Activated CD4-positive, alpha-beta T cell treated with anti-CD3 and anti-CD28 coated beads, Interleukin-2, amount 50 U/mL, for 1 hour (primary cell): Measurements from ENCODE around the gene HHAT.
A peak's percentile ranks its signal among the peaks of the same experiment; 100 is the strongest.

ENCODE experiments used
- DNase-seq: peaks from one replicate; pipeline ENCODE4 v3.0.0-alpha.2; 2020

HHAT gene

DNA sequence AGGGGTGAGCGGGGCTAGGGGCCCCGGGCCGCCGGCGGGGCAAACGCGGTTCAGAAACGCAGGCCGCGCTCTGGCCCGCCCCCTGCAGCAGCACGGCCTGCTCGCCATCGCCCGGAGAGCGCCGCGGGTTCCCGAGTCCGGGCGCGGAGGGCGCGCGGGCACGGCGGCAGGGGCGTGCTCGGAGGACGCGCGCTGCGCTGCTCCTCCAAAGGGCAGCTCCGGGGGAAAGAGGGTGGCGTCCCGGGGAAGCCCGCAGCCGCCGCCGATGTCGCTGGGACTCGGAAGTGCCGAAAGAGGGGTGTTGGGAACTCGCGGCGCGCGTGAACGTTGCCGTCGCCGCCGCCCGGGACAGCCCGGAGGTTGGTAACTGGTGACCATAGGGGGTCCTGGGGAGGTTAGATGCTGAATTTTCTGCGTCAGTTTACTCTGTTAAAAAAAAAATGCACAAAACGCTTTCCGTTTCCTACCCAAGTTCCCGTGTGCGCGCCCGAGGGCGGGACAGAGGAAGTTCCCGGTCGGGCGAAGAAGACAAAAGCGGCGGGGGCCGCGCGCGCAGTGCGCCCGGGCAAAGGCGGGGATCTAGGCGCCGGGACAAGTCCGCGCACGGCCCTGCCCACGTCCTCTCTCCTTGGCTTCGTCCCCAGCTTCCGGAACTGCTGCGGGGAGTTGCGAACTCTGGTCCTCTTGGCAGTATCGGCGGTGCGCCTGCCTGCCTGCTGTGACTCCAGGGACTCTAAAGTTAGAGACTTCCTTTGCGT is at the start of gene HHAT:
Gene HHAT, plus strand, starts transcription at position 157 of the 758 bp plus-strand sequence. CDS start 20,074 bp downstream, outside the sequence.
- peak; percentile 48 for DNase-seq

DNA sequence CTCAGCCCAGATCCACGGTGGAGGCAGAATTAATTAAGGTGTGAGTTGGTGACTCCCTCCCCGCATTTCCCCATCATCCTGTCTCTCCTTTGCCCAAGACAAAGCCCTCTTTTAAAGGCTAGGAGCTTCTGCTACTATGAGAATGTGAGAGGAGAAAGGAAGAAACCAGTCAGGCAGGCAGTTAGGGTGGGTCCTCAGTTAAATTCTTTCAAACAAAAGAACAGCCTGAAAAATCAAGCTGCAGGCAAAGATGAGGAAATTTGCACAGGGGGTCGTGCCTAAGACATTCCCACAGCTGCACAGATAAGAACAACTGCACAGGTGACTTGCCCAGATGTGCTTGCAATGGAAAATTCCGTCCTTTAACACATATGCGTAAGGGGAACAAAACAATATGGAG is 48.5 kb upstream of the HHAT start:
- DNase-seq: no peak

DNA sequence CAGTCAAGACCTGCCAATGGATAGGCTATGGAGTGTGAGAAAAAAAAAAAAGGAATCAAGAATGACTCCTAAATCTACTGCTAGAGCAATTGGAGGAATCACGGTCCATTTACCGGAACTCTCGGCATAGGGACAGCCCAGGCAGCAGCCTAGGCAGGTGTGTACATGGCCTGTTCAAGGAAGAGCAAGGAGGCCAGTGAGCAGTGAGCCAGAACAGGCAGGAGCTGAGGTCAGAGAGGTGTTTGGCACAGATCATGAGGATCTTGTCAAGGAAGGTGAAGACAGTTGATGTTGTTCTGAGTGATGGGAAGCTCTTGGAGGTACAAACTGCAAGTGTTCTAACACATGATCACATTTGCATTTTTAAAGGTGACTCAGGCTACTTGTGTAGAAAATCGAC is 40.6 kb upstream of the HHAT start:
- no peak for DNase-seq

DNA sequence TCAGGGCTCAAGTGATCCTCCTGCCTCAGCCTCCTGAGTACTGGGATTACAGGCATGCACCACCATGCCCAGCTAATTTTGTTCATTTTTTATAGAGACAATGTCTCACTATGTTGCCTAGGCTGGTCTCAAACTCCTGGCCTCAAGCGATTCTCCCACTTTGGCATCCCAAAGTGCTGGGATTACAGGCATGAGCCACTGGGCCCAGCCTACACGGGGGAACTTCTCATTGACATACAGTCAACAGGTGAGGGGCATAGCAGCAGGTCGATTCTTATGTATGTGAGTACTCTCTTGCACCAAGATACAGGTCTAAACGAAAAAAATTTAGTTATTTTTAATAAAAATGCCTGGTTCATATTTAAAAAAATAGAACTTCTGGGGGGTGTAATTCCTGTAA is 39.5 kb upstream of the HHAT start:
- DNase-seq: no peak

DNA sequence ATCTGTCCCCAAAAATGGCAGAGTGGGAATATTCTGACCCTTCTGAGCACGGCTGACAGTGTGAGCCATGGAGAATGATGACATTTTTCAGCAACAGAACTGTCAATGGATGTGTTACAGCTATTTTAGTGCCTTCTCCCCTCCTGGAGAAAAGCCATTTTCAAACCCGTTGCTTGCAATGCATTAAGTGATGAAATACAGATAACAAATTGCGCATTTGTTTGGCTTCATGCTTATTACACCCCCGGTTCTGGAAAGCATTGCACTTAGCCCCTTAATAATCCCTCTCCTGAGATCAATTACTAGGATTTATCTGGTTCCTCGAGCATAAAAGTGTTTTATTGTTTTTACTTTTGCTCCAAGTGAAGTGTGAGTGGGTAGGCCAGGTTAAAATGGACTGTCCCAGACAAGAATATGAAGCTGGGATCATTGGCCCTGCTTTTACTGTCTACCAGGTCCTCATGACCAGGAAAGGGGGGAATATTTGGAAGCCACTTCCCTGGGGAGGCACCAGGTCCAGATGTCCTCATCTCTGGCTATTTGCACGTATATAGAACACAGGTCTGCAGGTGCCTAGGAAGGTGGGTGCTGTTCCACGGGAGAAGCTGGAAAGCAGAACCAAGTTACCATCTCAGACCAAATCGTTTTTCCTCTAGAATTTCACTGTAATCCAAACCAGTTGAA is 37.5 kb upstream of the HHAT start:
- DNase-seq: no peak

DNA sequence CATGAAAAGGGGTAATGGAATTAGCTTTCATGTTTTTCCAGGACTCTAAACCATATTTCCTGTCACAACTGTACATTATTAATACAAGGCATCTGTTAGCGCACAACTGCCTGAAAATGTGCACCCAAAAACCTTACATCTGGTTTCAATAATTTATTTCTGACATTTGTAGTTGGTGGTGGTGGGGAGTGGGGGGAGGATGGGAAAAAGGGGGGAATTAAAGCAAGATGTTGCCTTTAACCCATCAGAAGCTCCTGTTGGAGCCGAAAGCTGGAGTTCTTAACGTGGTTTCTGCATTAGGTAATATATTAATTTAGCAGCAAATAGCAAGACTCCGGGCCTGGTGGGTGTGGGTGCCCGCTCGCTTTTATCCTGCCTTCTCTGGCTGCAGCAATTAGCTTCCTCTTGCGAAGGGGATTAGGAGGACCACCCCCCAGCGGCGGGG is 36.9 kb upstream of the HHAT start:
- DNase-seq: no peak

DNA sequence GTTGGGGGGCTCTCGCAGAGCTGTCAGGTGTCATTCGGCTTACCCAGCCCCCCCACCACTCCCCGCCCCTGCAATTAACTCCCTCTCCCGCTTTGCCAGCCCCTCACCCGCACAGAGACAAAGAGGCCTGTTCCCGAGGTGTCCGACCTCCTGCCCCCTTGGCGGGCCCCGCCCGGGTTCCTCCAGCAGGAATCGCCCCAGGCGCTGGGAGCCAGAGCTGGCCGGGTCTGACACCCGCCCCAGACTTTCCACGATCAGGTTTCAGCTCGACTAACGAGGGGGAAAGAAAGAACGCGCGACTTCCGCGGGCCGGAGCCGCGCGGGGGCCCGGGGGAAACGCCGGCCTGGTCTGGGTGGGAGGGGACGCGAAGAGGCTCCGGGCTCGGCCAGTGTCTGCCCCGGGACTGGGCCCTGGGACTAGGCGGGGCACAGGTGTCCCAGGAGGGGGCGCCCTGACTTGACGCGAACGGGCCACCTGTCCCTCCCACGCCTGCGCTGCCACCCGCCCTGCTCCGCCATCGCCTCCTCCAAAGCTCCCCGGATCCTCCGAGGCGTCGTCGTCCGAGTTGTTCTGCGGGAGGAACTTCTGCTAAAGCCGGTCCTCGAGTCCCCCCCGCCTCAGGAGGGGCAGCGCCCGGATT is 36.4 kb upstream of the HHAT start:
- peak; percentile 34 for DNase-seq

DNA sequence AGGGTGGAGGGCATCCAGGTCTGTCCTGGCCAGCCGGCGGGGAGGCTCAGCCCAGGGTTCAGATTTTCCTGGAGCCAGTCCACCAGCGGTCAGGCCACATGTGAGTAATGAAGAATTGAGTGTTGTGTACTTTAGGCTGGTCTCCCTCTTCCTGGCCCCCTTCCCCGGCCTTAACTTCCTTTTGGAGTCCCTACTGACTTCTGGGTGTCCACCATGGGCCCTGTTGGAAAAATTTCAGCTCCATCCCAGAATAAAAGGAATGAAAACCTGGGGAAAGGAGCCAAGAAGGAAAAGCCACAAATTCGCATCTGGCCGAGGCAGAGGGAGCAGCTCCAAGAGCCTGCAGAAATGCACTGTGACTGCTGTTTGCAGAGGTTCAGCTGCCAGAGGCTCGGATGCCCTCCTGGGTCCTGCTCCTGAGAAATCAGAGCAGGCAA is 35.5 kb upstream of the HHAT start:
- DNase-seq: no peak

DNA sequence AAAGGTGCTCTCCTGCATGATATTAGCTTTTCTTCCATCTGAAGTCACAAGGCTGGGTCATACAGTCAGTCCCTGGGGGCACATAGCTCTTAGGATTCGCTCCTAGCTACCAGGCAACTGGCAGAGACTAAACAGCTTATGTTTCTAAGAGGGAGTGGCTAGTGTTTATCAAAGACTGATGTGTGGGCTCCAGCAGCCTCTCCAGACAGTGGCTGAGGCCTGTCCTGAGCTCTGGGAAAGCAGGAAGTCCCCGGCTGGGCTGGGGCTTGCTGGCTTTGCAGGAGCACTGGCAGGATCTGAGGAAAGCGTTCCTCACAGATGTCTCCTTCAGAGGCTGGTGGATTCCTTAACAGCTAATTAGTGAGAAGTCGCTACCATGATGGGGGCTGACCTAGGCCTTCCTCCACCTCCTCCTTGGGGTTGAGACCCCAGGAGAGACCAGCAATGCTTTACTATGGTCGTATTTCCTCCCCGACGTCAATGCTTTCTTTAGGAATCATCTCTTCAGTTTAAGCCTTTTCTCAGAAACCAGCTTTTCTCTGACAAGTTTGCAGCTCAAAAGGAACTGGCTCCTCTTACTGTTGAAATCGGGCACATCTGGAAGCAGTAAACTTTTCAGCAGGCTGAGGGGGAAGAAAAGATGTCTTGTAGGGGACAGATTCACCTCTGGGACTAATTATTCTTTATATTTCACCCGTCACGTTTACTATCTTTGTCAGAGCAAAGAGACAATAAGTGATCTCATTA is 33.5 kb upstream of the HHAT start:
- DNase-seq: no peak

DNA sequence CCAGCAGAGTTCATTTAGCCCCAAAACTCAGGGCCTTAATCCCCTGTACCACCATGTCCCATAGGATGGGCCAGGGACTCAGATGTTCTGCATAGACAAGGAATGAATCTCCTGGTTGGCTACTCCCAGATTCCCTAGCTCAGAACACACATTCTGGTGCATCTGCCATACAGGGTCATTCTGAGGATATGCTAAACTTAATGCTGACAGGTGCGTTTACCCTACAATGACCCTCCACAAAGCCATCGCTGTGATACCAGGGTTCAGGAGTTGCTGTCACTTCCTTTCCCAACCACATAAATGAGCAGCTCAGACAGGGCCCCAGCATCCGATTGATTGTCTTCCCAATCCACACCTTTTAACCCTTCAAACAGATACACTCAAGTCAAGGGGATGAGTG is 32.0 kb upstream of the HHAT start:
- DNase-seq: no peak

DNA sequence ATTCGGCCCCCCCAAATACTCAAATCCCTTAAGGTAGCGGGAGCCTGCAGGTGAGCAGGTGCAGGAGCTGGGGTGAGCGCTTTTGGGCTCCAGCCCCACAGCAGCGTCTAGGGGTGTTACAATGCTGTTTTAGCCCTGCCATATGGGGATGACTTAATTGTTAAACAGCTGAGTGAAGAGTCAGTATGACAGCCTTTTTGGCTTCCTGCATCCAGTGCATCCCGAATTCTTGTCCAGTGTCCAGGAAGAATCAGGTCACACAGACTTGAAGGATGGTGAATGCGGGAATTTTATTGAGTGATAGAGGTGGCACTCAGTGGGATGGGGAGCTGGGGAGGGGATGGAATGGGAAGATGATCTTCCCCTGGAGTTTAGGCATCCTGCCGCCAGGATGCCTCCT is 30.4 kb upstream of the HHAT start:
- DNase-seq: no peak

DNA sequence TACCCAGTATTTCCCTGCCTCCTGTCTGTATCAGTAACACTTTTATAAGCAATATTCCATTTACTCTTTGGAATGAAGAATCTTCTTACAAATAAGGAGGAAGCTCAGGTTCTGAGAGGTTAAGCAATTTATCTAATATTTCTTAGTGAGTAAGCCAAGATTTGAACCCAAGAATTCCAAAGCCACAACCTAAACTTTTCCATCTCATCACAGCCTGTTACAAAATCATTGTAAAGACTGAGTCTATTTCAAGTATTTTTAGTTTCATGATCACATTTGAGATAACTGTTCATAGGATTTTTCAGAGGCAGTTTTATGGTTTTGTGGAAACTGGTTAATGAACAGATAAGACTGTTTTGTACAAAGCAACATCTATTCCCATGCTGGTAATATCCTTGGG is 29.8 kb upstream of the HHAT start:
- no peak for DNase-seq

DNA sequence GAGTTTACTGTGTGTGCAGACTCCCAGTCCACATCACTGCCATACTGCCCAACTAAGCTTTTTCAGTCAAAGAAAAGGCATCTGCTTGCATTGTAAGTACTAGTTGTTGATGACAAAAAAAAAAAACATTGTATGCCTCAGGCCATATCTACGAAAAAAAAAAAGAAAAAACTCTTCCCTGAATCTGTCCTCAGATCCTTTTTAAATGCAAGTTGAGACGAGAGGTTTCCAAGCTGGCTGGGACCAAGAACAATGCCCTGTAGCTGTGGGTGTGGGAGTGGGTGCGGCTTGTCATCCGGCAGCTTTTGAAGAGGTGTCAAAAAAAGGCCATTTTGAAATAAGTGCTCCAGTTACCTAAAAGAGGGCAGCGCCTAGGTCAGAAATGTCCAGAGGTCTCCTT is 29.2 kb upstream of the HHAT start:
- no peak for DNase-seq

DNA sequence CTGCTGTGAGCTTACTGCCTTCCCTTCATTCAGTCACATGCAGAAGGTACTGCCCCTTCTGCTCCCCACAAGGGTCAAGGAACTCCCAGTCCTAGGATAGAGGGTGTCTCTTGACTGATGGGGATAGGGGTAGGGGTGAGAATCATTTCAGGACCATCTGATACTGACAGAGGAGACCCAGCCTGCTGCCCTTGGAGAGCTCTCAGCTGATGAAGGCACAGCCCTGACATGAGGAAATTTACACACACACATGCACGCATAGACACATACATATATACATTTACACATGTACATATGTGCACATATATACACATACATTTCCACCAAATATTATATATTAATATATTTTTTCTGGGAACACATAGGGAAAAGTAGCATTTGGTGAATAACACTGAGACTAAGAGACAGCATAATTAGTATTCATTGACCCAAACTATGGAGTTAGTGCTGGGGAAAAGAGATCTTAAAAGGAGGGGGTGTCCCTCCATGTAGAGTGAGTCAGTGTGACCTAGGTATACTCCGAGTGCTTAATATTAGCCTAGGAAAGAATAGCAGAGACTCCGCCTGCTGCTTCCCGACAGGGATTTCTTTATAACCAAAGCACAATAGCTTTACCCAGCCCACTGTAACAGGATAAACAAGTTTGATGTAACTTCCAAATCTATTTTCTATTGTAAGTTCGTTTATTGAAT is 27.6 kb upstream of the HHAT start:
- DNase-seq: no peak

DNA sequence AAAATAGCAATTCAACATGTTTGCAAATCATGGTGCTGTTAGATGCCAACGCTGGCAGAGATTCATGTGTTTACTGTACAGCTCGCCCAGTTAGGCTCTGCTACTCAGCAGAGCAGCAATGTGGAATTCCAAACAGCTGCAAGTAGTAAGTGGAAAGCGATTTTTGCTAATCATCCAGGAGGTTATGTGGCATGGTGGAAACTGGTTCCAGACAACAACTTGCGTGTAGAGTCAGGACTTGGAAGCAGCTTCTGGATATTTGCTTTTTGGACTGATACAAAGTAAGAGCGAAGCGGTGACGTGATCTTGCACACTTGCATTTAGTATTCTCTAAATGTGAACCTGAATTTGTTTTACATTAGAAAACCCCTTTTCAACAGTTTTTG is 27.1 kb upstream of the HHAT start:
- no peak for DNase-seq

DNA sequence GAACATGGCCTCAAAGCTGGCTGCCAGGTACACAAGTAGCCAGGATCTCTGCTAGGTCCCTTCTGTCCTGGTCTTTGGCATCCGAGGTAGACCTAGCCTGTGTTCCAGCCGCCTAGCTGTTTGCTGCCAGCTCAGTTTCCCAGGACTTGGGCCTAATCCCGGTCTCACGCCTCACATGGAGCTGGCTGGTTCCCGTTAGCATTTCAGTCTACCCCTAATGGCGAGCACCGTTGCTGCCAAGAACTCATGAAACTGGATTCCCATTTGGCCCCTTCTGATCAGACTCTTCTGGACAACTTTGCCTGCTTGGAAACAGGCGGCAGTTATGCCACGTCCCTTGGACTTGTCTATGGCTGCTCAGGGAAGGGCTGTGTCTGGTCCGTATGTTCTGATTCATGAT is 26.2 kb upstream of the HHAT start:
- DNase-seq: no peak

DNA sequence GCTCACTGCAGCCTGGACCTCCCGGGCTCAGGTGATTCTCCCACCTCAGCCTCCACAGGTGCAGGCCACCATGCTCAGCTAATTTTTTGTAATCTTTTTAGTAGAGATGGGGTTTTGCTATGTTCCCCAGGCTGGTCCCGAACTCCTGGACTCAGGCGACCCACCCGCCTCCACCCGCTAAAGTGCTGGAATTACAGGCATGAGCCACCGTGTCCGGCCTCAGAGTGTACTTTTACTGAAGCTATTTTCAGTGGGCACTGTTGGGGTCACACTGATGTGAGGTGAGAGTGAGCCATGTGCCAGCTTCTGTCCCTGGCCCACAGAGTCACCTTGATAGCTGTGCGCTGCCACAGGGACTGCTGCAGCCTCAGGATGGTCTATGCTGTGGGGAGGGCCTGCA is 25.3 kb upstream of the HHAT start:
- DNase-seq: no peak

DNA sequence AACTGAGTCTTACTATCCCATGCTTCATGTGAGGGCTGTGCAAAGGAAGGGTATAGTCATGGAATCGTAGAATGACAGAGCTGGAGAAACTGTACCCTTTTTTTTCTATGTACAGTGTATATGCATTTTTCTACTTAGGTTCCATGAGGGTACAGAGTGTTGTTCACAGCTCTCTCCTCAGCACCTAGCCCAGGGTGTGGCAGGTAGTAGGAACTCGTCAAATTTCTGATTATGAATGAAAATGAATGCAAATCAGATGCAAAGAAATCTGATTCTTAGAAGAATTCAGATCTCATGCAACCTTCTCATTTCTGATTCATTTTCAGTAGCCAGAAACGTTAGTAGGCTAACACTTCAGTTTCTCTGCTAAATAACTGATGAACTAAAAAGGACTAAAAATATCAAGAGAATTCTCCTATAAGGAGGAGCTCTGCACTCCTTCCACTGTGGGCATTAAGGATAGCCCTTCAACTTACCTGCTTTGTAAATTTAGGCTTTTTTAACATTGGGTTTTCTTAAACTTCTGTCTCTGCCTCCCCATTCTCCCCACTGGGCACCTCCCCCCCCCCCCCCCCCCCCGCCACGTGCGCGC is 18.0 kb upstream of the HHAT start:
- no peak for DNase-seq

DNA sequence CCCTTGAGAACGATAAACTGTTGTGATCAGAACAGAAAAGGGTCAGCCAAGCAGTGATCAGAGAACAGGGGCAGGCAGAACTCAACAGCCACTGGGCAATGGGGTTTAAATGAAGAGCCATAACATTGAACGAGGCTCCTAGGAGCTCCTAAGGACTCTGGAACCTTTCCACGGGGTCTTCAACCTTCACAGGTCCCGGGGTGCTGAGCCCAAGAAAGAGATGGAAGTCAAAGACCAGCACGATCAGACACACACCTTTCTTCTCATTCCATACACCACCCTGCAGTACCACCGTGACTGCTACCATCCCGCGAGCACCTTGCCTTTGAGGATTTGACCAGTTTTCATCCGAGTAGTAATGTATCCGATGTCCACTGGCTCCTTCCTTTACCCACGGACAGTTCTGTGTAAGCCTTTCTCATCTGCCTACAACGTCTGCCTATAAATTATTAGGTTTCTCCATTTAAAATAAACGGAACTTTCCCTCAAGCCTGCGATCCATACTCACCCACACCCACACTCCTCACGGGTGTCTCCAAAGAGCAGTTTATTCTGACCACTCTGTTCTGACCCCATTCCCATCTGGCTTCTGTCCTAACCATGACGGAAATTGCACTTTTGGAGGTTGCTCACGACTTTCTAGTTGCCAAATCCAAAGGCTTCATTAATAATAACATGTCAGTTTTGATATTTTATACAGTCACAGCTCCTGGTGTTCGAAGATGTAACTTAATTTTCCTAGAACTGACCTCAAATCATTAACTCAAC is 16.8 kb upstream of the HHAT start:
- DNase-seq: no peak

DNA sequence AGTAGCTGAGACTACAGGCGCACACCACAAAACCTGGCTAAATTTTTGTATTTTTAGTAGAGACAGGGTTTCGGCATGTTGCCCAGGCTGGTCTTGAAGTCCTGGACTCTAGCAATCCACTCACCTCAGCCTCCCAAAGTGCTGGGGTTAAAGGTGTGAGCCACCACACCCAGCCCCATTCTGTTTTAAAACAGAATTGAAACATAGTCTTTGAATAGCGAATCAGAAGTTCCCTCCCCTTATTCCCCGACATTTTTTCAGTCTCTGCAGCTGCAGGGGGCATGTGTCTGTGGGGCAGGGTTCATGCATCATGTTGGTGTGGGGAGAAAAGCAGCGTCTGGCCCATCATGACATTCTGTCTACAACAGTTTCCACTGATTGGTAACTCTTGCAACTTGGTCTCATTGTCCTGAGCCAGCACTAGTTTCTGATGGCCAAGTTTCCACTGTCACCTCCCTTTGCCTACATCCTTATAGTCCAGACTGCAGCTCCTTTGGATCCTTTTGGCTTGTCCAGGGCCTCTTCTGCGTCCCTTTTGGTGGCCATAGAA is 15.6 kb upstream of the HHAT start:
- DNase-seq: no peak

DNA sequence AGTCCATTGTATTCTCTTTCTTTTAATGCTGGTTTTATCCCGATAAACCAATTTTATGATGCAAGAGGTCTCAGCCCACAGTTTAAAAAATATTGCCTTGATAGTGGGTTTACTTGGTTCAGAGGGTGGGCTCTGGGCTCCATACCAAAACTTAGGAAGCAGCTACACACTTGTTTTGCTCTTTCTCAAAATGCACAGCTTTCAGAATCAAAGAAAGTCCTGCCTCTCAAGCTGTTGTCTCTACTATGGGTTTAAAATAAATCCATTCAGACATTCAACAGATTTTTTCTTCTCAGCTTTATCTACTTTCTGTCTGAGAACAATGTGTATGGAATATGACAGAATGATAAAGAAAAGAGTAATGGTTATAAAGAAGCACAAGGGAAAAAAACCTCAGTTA is 14.8 kb upstream of the HHAT start:
- DNase-seq: no peak
